T-helper 9 cell (primary cell): Measurements from ENCODE around the gene UBXN11.

Experiments
- DNase-seq: peaks from one replicate; pipeline ENCODE4 v3.0.0-alpha.2; 2020

The UBXN11 gene

DNA sequence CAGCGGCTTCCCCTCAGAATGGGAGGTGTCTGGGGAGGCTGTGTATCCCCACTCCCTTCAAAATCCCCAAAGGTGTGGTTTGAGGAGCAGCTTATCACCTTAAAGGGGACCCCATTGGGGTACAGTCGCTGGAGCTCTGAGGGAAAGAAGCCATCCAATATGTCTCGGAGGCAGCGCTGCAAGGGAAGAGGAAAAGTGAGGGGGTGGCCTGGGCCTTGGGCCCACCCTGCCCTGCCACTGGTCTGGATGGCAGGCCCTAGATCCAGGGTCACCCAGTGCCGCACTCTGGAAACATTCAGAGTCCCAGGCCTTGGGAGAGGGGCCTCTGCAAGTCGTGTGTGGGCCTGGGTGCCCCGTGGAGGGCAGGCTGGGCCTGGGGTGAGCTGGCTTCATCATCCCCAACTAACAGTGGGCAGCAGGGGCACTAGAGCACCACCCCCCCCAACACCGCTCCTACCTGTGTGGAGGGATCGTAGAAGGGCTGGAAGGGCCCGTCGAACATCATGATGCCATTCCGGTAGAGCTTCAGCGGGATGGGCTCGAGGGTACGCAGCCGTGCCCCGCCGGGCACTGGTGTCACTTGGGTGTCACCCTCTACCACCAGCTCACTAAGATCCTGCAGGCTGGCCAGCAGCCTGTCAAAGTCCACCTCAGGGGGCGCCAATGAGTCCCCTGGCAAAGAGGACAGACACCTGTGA lies 20.9 kb downstream of the UBXN11 start:
- DNase-seq = no peak

GRCh38 chr1:26284597-26285347 lies 21.7 kb downstream of the UBXN11 start:
- peak; percentile 87 for DNase-seq

DNA sequence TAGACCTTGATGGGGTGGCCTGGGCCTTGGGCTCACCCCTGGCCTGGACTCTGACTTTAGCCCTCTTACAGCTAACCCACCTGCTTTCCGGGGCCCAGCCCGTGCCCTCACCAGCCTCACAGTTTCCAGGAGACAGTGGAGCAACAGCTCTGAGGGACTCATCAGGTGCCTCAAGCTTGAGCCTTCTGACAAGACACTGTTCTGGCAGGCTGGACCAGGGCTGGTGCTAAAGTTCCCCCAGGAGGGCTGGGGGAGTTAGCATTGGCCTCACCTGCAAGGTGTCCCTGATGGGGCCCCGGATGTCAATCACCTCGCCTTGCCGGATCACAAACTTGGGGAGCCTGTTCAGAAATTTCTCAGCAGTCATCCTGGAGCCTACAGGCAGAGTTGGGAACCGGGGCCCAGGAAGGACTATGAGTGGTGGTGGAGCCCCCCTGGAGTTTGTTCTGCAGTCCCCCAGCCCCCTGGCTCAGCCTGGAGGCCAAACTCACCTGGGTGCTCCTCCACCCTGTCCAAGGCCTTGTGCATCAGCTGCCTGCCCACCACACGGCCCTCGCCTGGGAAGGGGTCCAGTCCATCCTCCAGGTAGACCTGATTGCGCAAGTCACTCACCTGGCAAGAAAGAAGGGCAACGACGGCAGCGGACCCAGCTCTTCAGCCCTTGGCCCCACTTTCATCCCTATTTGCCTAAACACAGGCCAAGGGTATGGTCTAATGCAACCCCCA lies 22.4 kb downstream of the UBXN11 start:
- DNase-seq = no peak

DNA sequence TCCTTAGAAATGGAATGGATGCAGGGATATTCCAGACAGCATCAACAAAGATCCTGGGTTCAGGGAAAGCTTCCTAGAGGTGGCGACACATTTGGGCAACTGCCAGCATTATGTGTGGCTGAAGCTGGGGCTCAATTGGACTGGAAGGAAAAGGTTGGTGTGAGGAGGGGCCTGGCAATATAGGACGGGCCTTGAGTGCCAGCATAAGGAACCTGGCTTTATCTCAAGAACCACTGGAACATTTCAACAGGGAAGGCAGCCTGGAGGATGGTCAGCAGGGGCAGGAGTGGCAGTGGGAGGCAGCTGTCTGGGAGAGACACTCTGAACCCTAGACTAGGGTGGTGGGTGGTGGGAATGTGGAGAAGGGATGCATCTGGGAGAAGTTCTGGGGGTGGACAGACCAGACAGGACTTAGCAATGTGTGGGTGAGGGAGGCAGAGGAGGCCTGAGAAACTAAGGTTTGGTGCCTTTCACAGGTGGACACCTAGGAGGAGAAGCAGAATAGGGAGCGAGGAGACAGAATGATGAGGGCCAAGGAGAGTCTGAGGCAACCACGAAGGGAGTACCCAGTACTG lies 23.1 kb downstream of the UBXN11 start:
- DNase-seq = no peak

DNA sequence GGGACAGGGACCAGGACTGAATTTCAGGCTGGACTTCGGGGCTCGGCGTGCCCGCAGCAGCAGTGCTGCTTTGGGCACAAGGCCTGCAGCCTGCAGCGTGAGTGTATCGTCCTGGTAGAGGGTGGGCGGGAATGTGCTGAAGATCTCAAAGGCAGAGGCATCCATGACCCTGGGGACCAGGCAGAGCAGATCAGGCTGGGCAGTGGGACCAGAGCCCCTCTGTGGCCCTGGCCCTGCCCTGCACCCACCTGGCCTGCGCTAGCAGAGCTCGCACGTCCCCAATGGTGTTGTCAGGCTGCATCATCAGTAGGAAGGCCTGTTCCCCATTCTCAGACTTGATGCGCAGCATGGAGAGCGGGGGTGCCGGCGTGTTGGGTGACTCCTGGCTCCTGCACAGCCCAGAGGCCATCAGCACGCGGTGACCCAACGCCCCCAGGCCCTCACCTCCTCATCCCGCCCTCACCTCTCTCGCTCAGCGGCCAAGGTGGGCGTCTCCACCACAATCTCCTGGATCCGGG lies 24.0 kb downstream of the UBXN11 start:
- no peak for DNase-seq

- DNase-seq = no peak
Observed at GRCh38 chr1:26281971-26282370, 24.5 kb downstream of the UBXN11 start.

DNA sequence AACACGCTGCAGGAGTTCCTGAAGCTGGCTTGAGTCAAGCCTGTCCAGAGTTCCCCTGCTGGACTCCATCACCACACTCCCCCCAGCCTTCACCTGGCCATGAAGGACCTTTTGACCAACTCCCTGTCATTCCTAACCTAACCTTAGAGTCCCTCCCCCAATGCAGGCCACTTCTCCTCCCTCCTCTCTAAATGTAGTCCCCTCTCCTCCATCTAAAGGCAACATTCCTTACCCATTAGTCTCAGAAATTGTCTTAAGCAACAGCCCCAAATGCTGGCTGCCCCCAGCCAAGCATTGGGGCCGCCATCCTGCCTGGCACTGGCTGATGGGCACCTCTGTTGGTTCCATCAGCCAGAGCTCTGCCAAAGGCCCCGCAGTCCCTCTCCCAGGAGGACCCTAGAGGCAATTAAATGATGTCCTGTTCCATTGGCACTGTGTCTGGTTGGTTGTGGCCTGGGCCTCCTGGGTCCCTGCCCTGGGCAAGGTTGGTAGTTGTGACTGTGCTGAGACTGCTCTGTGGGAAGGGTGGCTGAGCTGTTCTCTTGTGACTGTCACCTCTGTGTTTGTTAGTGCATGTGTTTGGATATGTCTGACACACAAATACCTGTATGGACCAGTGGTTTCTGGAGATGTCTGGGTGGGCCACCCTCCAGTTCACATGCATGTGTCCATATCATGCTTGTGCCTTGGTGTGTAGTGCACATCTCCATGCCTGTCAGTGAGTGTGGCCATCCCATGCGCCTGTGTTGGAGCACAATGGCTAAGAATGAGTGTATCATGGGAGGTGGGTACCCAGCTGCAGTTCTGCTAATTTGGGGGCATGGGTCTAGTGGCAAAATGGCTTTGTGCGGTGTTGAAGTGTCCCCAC lies 25.1 kb downstream of the UBXN11 start:
- DNase-seq = no peak

GRCh38 chr1:26280333-26281042 lies 25.9 kb downstream of the UBXN11 start:
- no peak for DNase-seq

GRCh38 chr1:26279456-26280332 lies 26.7 kb downstream of the UBXN11 start, which contains the start of gene SH3BGRL3:
Gene SH3BGRL3 (plus strand): TSS chr1:26280086. CDS start chr1:26280156, 70 bp downstream.
- peak; percentile 82 for DNase-seq

DNA sequence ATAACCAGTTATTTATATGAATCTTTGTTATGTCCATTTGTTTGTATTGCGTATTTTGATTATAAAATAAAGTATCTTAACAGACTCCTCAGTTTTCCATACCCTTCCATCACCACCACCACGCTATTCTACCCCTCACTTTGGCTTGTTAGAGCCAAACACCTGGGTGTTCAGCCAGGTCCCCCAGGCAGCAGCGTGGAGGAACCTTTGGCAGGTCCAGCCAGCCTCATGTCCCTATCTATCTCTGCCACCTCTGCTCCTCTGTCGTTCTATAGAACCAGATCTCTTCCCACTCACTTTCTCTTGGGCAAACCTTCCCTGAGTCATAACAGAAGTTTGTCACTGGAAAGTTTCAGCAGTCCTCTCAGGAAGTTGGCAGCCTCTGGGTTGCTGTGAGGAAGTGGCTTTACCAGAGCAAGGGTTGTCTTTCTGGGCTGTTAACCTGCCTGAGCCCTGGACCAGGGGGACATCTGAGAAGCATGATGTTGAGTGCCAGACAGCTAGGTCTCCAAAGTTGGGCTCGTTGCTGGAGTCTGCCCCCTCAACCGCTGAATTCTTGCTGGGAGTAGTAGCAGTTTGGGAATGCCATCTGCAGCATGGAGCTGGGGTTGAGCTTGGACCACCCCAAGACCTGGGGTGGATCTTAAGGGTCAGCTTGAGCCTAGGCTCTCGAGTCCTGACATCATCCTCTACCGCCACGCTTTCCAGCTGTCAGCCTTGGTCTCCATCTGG lies 27.5 kb downstream of the UBXN11 start:
- no peak for DNase-seq

GRCh38 chr1:26278303-26278702 lies 28.1 kb downstream of the UBXN11 start:
- DNase-seq = no peak

DNA sequence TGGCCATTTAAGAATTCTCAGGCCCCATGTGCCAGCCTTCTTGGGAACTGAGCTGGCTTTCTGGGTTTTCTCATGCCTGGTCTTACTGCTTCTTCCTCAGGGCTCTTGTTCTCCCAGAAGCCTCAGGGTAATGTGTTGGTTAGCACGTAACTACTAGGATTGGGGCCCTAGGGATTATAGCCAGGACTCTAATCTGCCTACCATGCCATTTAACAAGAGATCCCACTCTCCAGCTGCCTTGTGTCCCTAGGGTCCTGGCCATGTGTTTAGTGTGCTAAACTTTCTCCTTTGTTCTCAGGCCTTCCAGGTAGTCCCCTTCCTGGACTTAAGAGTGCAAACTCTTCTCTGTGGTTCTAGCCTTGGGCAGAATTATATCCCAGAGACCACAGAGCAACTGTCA lies 28.7 kb downstream of the UBXN11 start:
- DNase-seq = no peak

- DNase-seq = no peak
Observed at GRCh38 chr1:26277261-26277661, 29.2 kb downstream of the UBXN11 start.

DNA sequence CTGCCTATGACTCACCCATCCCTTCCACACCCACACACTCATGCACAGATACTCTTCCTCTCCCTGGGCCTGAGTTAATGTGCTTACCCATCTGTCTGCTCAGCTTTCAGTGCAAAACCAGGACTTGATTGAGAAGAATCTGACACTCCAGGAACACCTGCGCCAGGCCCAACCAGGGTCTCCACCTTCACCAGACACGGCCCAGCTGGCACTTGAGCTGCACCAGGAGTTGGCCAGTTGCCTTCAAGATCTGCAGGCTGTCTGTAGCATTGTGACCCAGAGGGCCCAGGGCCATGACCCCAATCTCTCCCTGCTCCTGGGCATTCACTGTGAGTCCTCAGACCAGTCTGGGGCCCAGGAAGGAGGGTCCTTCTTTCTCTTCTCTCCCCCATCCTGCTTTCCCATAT lies 30.0 kb downstream of the UBXN11 start:
- DNase-seq = no peak

GRCh38 chr1:26275580-26276431 lies 30.6 kb downstream of the UBXN11 start:
- DNase-seq = peak; percentile 71

DNA sequence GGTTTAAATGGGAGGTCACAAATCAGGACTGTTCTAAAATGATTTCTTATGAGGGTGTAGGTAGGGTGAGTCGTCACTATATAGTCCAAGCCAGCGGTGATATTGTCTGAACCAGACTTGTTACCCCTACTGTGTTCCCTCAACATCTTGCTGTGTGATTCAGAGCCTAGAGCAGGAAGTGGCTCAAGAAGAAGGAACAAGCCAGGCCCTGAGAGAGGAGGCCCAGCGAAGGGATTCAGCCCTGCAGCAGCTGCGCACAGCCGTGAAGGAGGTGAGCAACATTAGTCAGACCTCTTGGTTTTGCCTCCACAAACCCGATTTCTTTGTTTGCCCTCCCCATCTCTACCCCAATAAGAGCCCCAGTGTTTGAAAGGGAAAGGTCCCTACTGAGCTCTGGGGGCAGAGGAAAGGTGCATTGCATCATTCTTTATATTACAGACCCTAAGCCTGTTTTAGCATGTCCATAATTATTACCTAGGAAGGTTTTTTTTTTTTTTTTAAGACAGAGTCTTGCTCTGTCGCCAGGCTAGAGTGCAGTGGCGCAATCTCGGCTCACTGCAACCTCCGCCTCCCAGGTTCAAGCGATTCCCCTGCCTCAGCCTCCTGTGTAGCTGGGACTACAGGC lies 31.5 kb downstream of the UBXN11 start:
- no peak for DNase-seq

- DNase-seq = no peak
Observed at GRCh38 chr1:26269198-26269550, 37.3 kb downstream of the UBXN11 start.
